H9 (cell line): ENCODE measurements around the gene PDIA4. TPM values are rescaled to one million over a fixed set of nuclear protein-coding genes. Genes with fewer than 3 reads are reported as not detected.
A peak's percentile ranks its signal among the peaks of the same experiment; 100 is the strongest.

ENCODE experiments used
- DNase-seq: peaks from one replicate; pipeline ENCODE4 v3.0.0-alpha.2; 2017
- H2AFZ ChIP-seq: one replicate; pipeline ENCODE4 v1.6.1; 2013; ENCODE audit warnings: mild to moderate bottlenecking, low read length, control low read depth, moderate library complexity
- H2AK5ac ChIP-seq: 2 replicates; pipeline ENCODE4 v1.6.1; 2013; ENCODE audit warnings: low read length, control low read depth, mixed read lengths; ENCODE audit not compliant: insufficient read length
- H2BK120ac ChIP-seq: one replicate; pipeline ENCODE4 v1.6.1; 2013; ENCODE audit warnings: low read depth, mild to moderate bottlenecking, low read length, control low read depth, inconsistent platforms; ENCODE audit not compliant: poor library complexity, severe bottlenecking
- H2BK12ac ChIP-seq: 2 replicates; pipeline ENCODE4 v1.6.1; 2013; ENCODE audit warnings: low read length, control low read depth, mixed read lengths, low read depth; ENCODE audit not compliant: insufficient read length
- H2BK15ac ChIP-seq: 2 replicates; pipeline ENCODE4 v1.6.1; 2013; ENCODE audit warnings: low read depth, low read length, control low read depth
- H2BK20ac ChIP-seq: one replicate; pipeline ENCODE4 v1.6.1; 2013; ENCODE audit warnings: low read depth, mild to moderate bottlenecking, low read length, control low read depth, inconsistent platforms; ENCODE audit not compliant: poor library complexity, severe bottlenecking
- H2BK5ac ChIP-seq: 2 replicates; pipeline ENCODE4 v1.6.1; 2013; ENCODE audit warnings: low read length, control low read depth, mixed read lengths; ENCODE audit not compliant: insufficient read length
- H3K14ac ChIP-seq: 2 replicates; pipeline ENCODE4 v1.6.1; 2013; ENCODE audit warnings: low read length, control low read depth; ENCODE audit not compliant: insufficient read depth
- H3K18ac ChIP-seq: 2 replicates; pipeline ENCODE4 v1.6.1; 2013; ENCODE audit warnings: low read depth, mild to moderate bottlenecking, mixed read lengths, low read length, control low read depth; ENCODE audit not compliant: insufficient read length
- H3K23ac ChIP-seq: 2 replicates; pipeline ENCODE4 v1.6.1; 2013; ENCODE audit warnings: low read length, control low read depth, mixed read lengths, low read depth; ENCODE audit not compliant: insufficient read length
- H3K23me2 ChIP-seq: 2 replicates; pipeline ENCODE4 v1.6.1; 2013; ENCODE audit warnings: low read depth, mild to moderate bottlenecking, mixed read lengths, low read length, control low read depth; ENCODE audit not compliant: insufficient read length, poor library complexity, severe bottlenecking
- H3K27ac ChIP-seq: 2 replicates; pipeline ENCODE4 v1.5.1; 2013; ENCODE audit warnings: low read length, control low read depth, mixed read lengths, low read depth; ENCODE audit not compliant: insufficient read length
- H3K27me3 ChIP-seq: 2 replicates; pipeline ENCODE4 v1.6.1; 2013; ENCODE audit warnings: low read length, control low read depth, inconsistent platforms; ENCODE audit not compliant: insufficient read depth
- H3K4ac ChIP-seq: 2 replicates; pipeline ENCODE4 v1.6.1; 2013; ENCODE audit warnings: low read depth, mild to moderate bottlenecking, control low read depth, inconsistent platforms, low read length, moderate library complexity
- H3K4me1 ChIP-seq: 2 replicates; pipeline ENCODE4 v1.6.1; 2013; ENCODE audit warnings: low read length, control low read depth, inconsistent platforms; ENCODE audit not compliant: insufficient read depth
- H3K4me2 ChIP-seq: 2 replicates; pipeline ENCODE4 v1.6.1; 2013; ENCODE audit warnings: low read length, control low read depth, mixed read lengths; ENCODE audit not compliant: insufficient read length, insufficient read depth
- H3K56ac ChIP-seq: 2 replicates; pipeline ENCODE4 v1.6.1; 2013; ENCODE audit warnings: low read depth, mild to moderate bottlenecking, mixed read lengths, low read length, control low read depth; ENCODE audit not compliant: insufficient read length
- H3K79me1 ChIP-seq: 2 replicates; pipeline ENCODE4 v1.6.1; 2013; ENCODE audit warnings: low read depth, mild to moderate bottlenecking, moderate library complexity, low read length, control low read depth, inconsistent platforms; ENCODE audit not compliant: insufficient read depth, poor library complexity, severe bottlenecking
- H3K79me2 ChIP-seq: 2 replicates; pipeline ENCODE4 v1.6.1; 2013; ENCODE audit warnings: low read length, control low read depth, inconsistent platforms; ENCODE audit not compliant: insufficient read depth
- H3K9ac ChIP-seq: 2 replicates; pipeline ENCODE4 v1.6.1; 2013; ENCODE audit warnings: low read length, control low read depth, mixed read lengths; ENCODE audit not compliant: insufficient read length; ENCODE audit errors: extremely low read depth
- H3K9me3 ChIP-seq: one replicate; pipeline ENCODE4 v1.6.1; 2013; ENCODE audit warnings: low read depth, low read length, inconsistent platforms; ENCODE audit not compliant: control insufficient read depth
- H3T11ph ChIP-seq: one replicate; pipeline ENCODE4 v1.6.1; 2013; ENCODE audit warnings: mild to moderate bottlenecking, low read length, control low read depth, inconsistent platforms
- H4K20me1 ChIP-seq: one replicate; pipeline ENCODE4 v1.6.1; 2013; ENCODE audit not compliant: control insufficient read depth, insufficient read length, insufficient read depth
- H4K5ac ChIP-seq: 2 replicates; pipeline ENCODE4 v1.6.1; 2013; ENCODE audit warnings: low read depth, mild to moderate bottlenecking, mixed read lengths, low read length, control low read depth; ENCODE audit not compliant: insufficient read length
- H4K8ac ChIP-seq: replicated peaks from 2 replicates; pipeline ENCODE4 v1.6.1; 2013; ENCODE audit warnings: low read length, control low read depth, mixed read lengths, low read depth; ENCODE audit not compliant: insufficient read length
- H4K91ac ChIP-seq: 2 replicates; pipeline ENCODE4 v1.6.1; 2013; ENCODE audit warnings: low read depth, mild to moderate bottlenecking, moderate library complexity, mixed read lengths, low read length, control low read depth; ENCODE audit not compliant: insufficient read length
- H3K27ac Mint-ChIP-seq, 3 experiments: 2 replicates in 2 of 3; 3 replicates in 1 of 3; pipeline ENCODE4 v1.8.0; 2020 to 2021; ENCODE audit warnings: mixed read lengths in 3 of 3, mild to moderate bottlenecking in 1 of 3, moderate library complexity in 1 of 3
- H3K27me3 Mint-ChIP-seq: 2 replicates; pipeline ENCODE4 v1.8.0; 2021; ENCODE audit warnings: low read depth, mild to moderate bottlenecking, moderate library complexity, mixed read lengths
- H3K36me3 Mint-ChIP-seq, 3 experiments: 2 replicates in 2 of 3; 3 replicates in 1 of 3; pipeline ENCODE4 v1.8.0; 2020 to 2021; ENCODE audit warnings: low read depth in 3 of 3, mixed read lengths in 3 of 3; ENCODE audit not compliant: insufficient read depth in 1 of 3
- H3K4me1 Mint-ChIP-seq, 2 experiments: 2 replicates each; pipeline ENCODE4 v1.8.0; 2020; ENCODE audit warnings: mixed read lengths in 2 of 2
- H3K4me3 Mint-ChIP-seq, 2 experiments: 2 replicates in 1 of 2; 3 replicates in 1 of 2; pipeline ENCODE4 v1.8.0; 2020 to 2021; ENCODE audit warnings: mild to moderate bottlenecking in 2 of 2, mixed read lengths in 2 of 2, moderate library complexity in 1 of 2
- H3K9me3 Mint-ChIP-seq, 2 experiments: 2 replicates in 1 of 2; 3 replicates in 1 of 2; pipeline ENCODE4 v1.8.0; 2020; ENCODE audit warnings: mild to moderate bottlenecking in 2 of 2, mixed read lengths in 2 of 2, moderate library complexity in 1 of 2
- CTCF ChIP-seq: fragments of 200-600 bp; sonication (generic); conservative IDR thresholded peaks from 3 replicates; pipeline ENCODE4 v1.8.0; 2021; ENCODE audit warnings: antibody characterized with exemption, mild to moderate bottlenecking
- WGBS: extraction: QIAGEN DNeasy Blood & Tissue Kit; methylation state at CpG from one replicate; pipeline ENCODE4 v1.1.7; 2013; ENCODE audit warnings: missing lambda C conversion rate, low lambda C conversion rate, mixed read lengths; ENCODE audit not compliant: insufficient read length; ENCODE audit errors: extremely low coverage; 5-methylcytosine and 5-hydroxymethylcytosine counted together
- total RNA-seq: library from RNA; stranded (reverse); gene quantifications from 2 replicates; pipeline ENCODE4 v1.2.1, GENCODE V29; 2021

The PDIA4 gene
- total RNA-seq, 1 experiment from 2014 or later, result 217 TPM

DNA sequence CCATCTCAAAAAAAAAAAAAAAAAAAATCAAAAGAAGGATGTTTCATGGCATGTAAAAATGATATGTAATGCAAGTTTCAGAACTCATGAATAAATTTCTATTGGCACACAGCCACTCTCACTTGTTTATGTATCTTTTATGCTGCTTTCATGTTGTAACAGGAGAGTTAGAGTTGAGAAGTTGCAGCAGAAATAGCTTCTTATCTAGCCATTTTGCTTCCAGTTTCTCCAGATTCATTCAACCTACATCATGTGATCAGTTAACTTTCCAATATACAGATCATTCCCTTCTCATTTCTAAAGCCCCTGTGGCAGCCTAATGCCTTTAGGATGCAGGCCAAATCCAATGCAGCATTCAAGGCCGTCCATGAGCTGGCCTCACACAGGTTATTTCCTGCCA, 31.9 kb upstream of the PDIA4 start:
- no peak overlapping the region for H3K9ac ChIP-seq
- no peak overlapping the region for H2BK15ac ChIP-seq
- Mint-ChIP-seq H3K27me3 (peaks cover 2% of the 10 kb centered on the region; the same call in 1 of the 2 replicates), H3K4me3 (no peak overlapping the region), H3K36me3 (no peaks in the 10 kb centered on the region), H3K27ac (peak overlapping the region; percentile 21 to 91 (median 83); a peak in 6 of 7 replicates), H3K9me3 (peaks cover 3 to 6% of the 10 kb centered on the region in 2 experiments; a peak in 2 of 5 replicates), H3K4me1 (peaks cover 3 to 7% of the 10 kb centered on the region in 2 experiments; a peak in 2 of 4 replicates)
- TF ChIP-seq CTCF, result no peak
- H3K14ac ChIP-seq, result no peak overlapping the region
- H3K27ac ChIP-seq, result no peak overlapping the region
- no peak overlapping the region for H4K91ac ChIP-seq
- no peaks in the 10 kb centered on the region for H3K79me1 ChIP-seq
- H2BK120ac ChIP-seq, result no peak overlapping the region
- no peak overlapping the region for H3K18ac ChIP-seq
- no peak overlapping the region for H2BK12ac ChIP-seq
- no CpG with 5 or more reads among the region's 1 CpG for WGBS
- no peak overlapping the region for H3K4me2 ChIP-seq
- no peaks in the 10 kb centered on the region for H3K79me2 ChIP-seq
- H4K5ac ChIP-seq, result no peak overlapping the region
- DNase-seq, result no peak
- no peak overlapping the region for H2AK5ac ChIP-seq
- H2BK5ac ChIP-seq, result no peak overlapping the region
- H3K23ac ChIP-seq, result no peak overlapping the region
- no peaks in the 10 kb centered on the region for H3K27me3 ChIP-seq
- H4K20me1 ChIP-seq, result no peaks in the 10 kb centered on the region
- H3K4me1 ChIP-seq, result no peaks in the 10 kb centered on the region
- H4K8ac ChIP-seq, result no peak overlapping the region
- no peak overlapping the region for H3K4ac ChIP-seq
- H3K56ac ChIP-seq, result no peak overlapping the region
- H2AFZ ChIP-seq, result no peak overlapping the region
- no peak overlapping the region for H3T11ph ChIP-seq
- peaks cover under 1% of the 10 kb centered on the region for H3K23me2 ChIP-seq
- no peak overlapping the region for H2BK20ac ChIP-seq
- H3K9me3 ChIP-seq, result no peaks in the 10 kb centered on the region
